ENCODE data around the gene ANO2.

DNA sequence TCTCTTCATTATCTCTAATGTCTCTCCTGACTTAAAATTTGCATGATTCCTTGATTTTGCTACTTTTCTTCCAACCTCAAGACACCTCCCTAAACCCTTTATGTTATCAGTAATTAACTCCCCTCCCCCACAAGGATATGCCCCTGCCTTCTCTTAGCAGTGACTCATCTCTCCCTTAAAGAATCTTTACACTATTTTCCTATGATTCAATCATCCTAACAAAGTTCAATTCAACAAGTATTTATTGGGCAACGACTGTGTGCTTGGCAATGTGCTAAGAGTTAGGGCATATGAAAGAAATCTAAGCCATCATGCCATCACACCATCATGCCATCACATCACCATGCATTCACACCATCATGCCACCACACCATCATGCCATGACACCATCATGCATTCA is 80.1 kb downstream of the ANO2 start:
- TF ChIP-seq POLR2AphosphoS5 (IDR thresholded peaks at IDR 0.05; ENCODE audit: low read depth, low read length) (no peak), SIN3A (IDR thresholded peaks at IDR 0.05; ENCODE audit: borderline replicate concordance, insufficient read depth, low read length) (no peak)
- TF ChIP-seq, protein P1, sequence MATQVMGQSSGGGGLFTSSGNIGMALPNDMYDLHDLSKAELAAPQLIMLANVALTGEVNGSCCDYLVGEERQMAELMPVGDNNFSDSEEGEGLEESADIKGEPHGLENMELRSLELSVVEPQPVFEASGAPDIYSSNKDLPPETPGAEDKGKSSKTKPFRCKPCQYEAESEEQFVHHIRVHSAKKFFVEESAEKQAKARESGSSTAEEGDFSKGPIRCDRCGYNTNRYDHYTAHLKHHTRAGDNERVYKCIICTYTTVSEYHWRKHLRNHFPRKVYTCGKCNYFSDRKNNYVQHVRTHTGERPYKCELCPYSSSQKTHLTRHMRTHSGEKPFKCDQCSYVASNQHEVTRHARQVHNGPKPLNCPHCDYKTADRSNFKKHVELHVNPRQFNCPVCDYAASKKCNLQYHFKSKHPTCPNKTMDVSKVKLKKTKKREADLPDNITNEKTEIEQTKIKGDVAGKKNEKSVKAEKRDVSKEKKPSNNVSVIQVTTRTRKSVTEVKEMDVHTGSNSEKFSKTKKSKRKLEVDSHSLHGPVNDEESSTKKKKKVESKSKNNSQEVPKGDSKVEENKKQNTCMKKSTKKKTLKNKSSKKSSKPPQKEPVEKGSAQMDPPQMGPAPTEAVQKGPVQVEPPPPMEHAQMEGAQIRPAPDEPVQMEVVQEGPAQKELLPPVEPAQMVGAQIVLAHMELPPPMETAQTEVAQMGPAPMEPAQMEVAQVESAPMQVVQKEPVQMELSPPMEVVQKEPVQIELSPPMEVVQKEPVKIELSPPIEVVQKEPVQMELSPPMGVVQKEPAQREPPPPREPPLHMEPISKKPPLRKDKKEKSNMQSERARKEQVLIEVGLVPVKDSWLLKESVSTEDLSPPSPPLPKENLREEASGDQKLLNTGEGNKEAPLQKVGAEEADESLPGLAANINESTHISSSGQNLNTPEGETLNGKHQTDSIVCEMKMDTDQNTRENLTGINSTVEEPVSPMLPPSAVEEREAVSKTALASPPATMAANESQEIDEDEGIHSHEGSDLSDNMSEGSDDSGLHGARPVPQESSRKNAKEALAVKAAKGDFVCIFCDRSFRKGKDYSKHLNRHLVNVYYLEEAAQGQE (IDR thresholded peaks at IDR 0.05; ENCODE audit: insufficient read depth in 1 of 2, low read depth in 2 of 2, low read length in 2 of 2): no peak
